H9 (cell line): ENCODE data around the gene MSANTD1. TPM values are rescaled to one million over a fixed set of nuclear protein-coding genes. Genes with fewer than 3 reads are reported as not detected.

Experiments
- DNase-seq: peaks from one replicate; pipeline ENCODE4 v3.0.0-alpha.2; 2017
- H2AFZ ChIP-seq: one replicate; pipeline ENCODE4 v1.6.1; 2013; ENCODE audit warnings: mild to moderate bottlenecking, low read length, control low read depth, moderate library complexity
- H2AK5ac ChIP-seq: 2 replicates; pipeline ENCODE4 v1.6.1; 2013; ENCODE audit warnings: low read length, control low read depth, mixed read lengths; ENCODE audit not compliant: insufficient read length
- H2BK120ac ChIP-seq: one replicate; pipeline ENCODE4 v1.6.1; 2013; ENCODE audit warnings: low read depth, mild to moderate bottlenecking, low read length, control low read depth, inconsistent platforms; ENCODE audit not compliant: poor library complexity, severe bottlenecking
- H2BK12ac ChIP-seq: 2 replicates; pipeline ENCODE4 v1.6.1; 2013; ENCODE audit warnings: low read length, control low read depth, mixed read lengths, low read depth; ENCODE audit not compliant: insufficient read length
- H2BK15ac ChIP-seq: 2 replicates; pipeline ENCODE4 v1.6.1; 2013; ENCODE audit warnings: low read depth, low read length, control low read depth
- H2BK20ac ChIP-seq: one replicate; pipeline ENCODE4 v1.6.1; 2013; ENCODE audit warnings: low read depth, mild to moderate bottlenecking, low read length, control low read depth, inconsistent platforms; ENCODE audit not compliant: poor library complexity, severe bottlenecking
- H2BK5ac ChIP-seq: 2 replicates; pipeline ENCODE4 v1.6.1; 2013; ENCODE audit warnings: low read length, control low read depth, mixed read lengths; ENCODE audit not compliant: insufficient read length
- H3K14ac ChIP-seq: 2 replicates; pipeline ENCODE4 v1.6.1; 2013; ENCODE audit warnings: low read length, control low read depth; ENCODE audit not compliant: insufficient read depth
- H3K18ac ChIP-seq: 2 replicates; pipeline ENCODE4 v1.6.1; 2013; ENCODE audit warnings: low read depth, mild to moderate bottlenecking, mixed read lengths, low read length, control low read depth; ENCODE audit not compliant: insufficient read length
- H3K23ac ChIP-seq: 2 replicates; pipeline ENCODE4 v1.6.1; 2013; ENCODE audit warnings: low read length, control low read depth, mixed read lengths, low read depth; ENCODE audit not compliant: insufficient read length
- H3K23me2 ChIP-seq: 2 replicates; pipeline ENCODE4 v1.6.1; 2013; ENCODE audit warnings: low read depth, mild to moderate bottlenecking, mixed read lengths, low read length, control low read depth; ENCODE audit not compliant: insufficient read length, poor library complexity, severe bottlenecking
- H3K27ac ChIP-seq: 2 replicates; pipeline ENCODE4 v1.5.1; 2013; ENCODE audit warnings: low read length, control low read depth, mixed read lengths, low read depth; ENCODE audit not compliant: insufficient read length
- H3K27me3 ChIP-seq: 2 replicates; pipeline ENCODE4 v1.6.1; 2013; ENCODE audit warnings: low read length, control low read depth, inconsistent platforms; ENCODE audit not compliant: insufficient read depth
- H3K4ac ChIP-seq: 2 replicates; pipeline ENCODE4 v1.6.1; 2013; ENCODE audit warnings: low read depth, mild to moderate bottlenecking, control low read depth, inconsistent platforms, low read length, moderate library complexity
- H3K4me1 ChIP-seq: 2 replicates; pipeline ENCODE4 v1.6.1; 2013; ENCODE audit warnings: low read length, control low read depth, inconsistent platforms; ENCODE audit not compliant: insufficient read depth
- H3K4me2 ChIP-seq: 2 replicates; pipeline ENCODE4 v1.6.1; 2013; ENCODE audit warnings: low read length, control low read depth, mixed read lengths; ENCODE audit not compliant: insufficient read length, insufficient read depth
- H3K56ac ChIP-seq: 2 replicates; pipeline ENCODE4 v1.6.1; 2013; ENCODE audit warnings: low read depth, mild to moderate bottlenecking, mixed read lengths, low read length, control low read depth; ENCODE audit not compliant: insufficient read length
- H3K79me1 ChIP-seq: 2 replicates; pipeline ENCODE4 v1.6.1; 2013; ENCODE audit warnings: low read depth, mild to moderate bottlenecking, moderate library complexity, low read length, control low read depth, inconsistent platforms; ENCODE audit not compliant: insufficient read depth, poor library complexity, severe bottlenecking
- H3K79me2 ChIP-seq: 2 replicates; pipeline ENCODE4 v1.6.1; 2013; ENCODE audit warnings: low read length, control low read depth, inconsistent platforms; ENCODE audit not compliant: insufficient read depth
- H3K9ac ChIP-seq: 2 replicates; pipeline ENCODE4 v1.6.1; 2013; ENCODE audit warnings: low read length, control low read depth, mixed read lengths; ENCODE audit not compliant: insufficient read length; ENCODE audit errors: extremely low read depth
- H3K9me3 ChIP-seq: one replicate; pipeline ENCODE4 v1.6.1; 2013; ENCODE audit warnings: low read depth, low read length, inconsistent platforms; ENCODE audit not compliant: control insufficient read depth
- H3T11ph ChIP-seq: one replicate; pipeline ENCODE4 v1.6.1; 2013; ENCODE audit warnings: mild to moderate bottlenecking, low read length, control low read depth, inconsistent platforms
- H4K20me1 ChIP-seq: one replicate; pipeline ENCODE4 v1.6.1; 2013; ENCODE audit not compliant: control insufficient read depth, insufficient read length, insufficient read depth
- H4K5ac ChIP-seq: 2 replicates; pipeline ENCODE4 v1.6.1; 2013; ENCODE audit warnings: low read depth, mild to moderate bottlenecking, mixed read lengths, low read length, control low read depth; ENCODE audit not compliant: insufficient read length
- H4K8ac ChIP-seq: replicated peaks from 2 replicates; pipeline ENCODE4 v1.6.1; 2013; ENCODE audit warnings: low read length, control low read depth, mixed read lengths, low read depth; ENCODE audit not compliant: insufficient read length
- H4K91ac ChIP-seq: 2 replicates; pipeline ENCODE4 v1.6.1; 2013; ENCODE audit warnings: low read depth, mild to moderate bottlenecking, moderate library complexity, mixed read lengths, low read length, control low read depth; ENCODE audit not compliant: insufficient read length
- H3K27ac Mint-ChIP-seq, 3 experiments: 2 replicates in 2 of 3; 3 replicates in 1 of 3; pipeline ENCODE4 v1.8.0; 2020 to 2021; ENCODE audit warnings: mixed read lengths in 3 of 3, mild to moderate bottlenecking in 1 of 3, moderate library complexity in 1 of 3
- H3K27me3 Mint-ChIP-seq: 2 replicates; pipeline ENCODE4 v1.8.0; 2021; ENCODE audit warnings: low read depth, mild to moderate bottlenecking, moderate library complexity, mixed read lengths
- H3K36me3 Mint-ChIP-seq, 3 experiments: 2 replicates in 2 of 3; 3 replicates in 1 of 3; pipeline ENCODE4 v1.8.0; 2020 to 2021; ENCODE audit warnings: low read depth in 3 of 3, mixed read lengths in 3 of 3; ENCODE audit not compliant: insufficient read depth in 1 of 3
- H3K4me1 Mint-ChIP-seq, 2 experiments: 2 replicates each; pipeline ENCODE4 v1.8.0; 2020; ENCODE audit warnings: mixed read lengths in 2 of 2
- H3K4me3 Mint-ChIP-seq, 2 experiments: 2 replicates in 1 of 2; 3 replicates in 1 of 2; pipeline ENCODE4 v1.8.0; 2020 to 2021; ENCODE audit warnings: mild to moderate bottlenecking in 2 of 2, mixed read lengths in 2 of 2, moderate library complexity in 1 of 2
- H3K9me3 Mint-ChIP-seq, 2 experiments: 2 replicates in 1 of 2; 3 replicates in 1 of 2; pipeline ENCODE4 v1.8.0; 2020; ENCODE audit warnings: mild to moderate bottlenecking in 2 of 2, mixed read lengths in 2 of 2, moderate library complexity in 1 of 2
- CTCF ChIP-seq: fragments of 200-600 bp; sonication (generic); conservative IDR thresholded peaks from 3 replicates; pipeline ENCODE4 v1.8.0; 2021; ENCODE audit warnings: antibody characterized with exemption, mild to moderate bottlenecking
- WGBS: extraction: QIAGEN DNeasy Blood & Tissue Kit; methylation state at CpG from one replicate; pipeline ENCODE4 v1.1.7; 2013; ENCODE audit warnings: missing lambda C conversion rate, low lambda C conversion rate, mixed read lengths; ENCODE audit not compliant: insufficient read length; ENCODE audit errors: extremely low coverage; 5-methylcytosine and 5-hydroxymethylcytosine counted together
- total RNA-seq: library from RNA; stranded (reverse); gene quantifications from 2 replicates; pipeline ENCODE4 v1.2.1, GENCODE V29; 2021

The MSANTD1 gene
- total RNA-seq, 1 experiment from 2014 or later = 0.83 TPM

DNA sequence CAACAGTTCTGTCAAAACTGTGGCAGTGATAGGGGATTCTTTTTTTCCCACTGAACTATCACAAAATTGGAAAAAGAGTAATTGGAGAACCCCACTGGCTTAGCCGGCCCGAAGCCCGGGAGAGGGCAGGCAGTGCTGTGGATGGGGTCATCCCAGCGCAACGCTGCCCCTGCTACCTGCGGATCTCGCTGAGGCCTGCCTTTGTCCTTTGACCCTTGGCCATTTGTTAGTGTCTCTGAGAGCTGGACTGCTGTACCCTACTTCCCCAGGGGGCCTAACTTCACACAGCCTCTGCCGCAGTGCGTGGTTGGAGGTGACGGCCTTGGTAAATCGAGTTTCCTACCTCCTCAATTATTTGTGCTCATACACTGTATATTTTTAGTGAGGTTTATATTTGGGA lies 43.0 kb upstream of the MSANTD1 start:
- Histone ChIP-seq H3K79me1 (no peaks in the 10 kb centered on the region), H3K9ac (no peak overlapping the region), H3K56ac (no peak overlapping the region), H3K9me3 (no peaks in the 10 kb centered on the region), H2BK15ac (no peak overlapping the region), H3K79me2 (no peaks in the 10 kb centered on the region), H3K4ac (no peak overlapping the region), H2BK5ac (no peak overlapping the region), H3K4me2 (no peak overlapping the region), H3K18ac (no peak overlapping the region), H4K91ac (no peak overlapping the region), H3K27me3 (no peaks in the 10 kb centered on the region), H3K4me1 (no peaks in the 10 kb centered on the region), H3T11ph (no peak overlapping the region), H3K14ac (no peak overlapping the region), H4K20me1 (no peaks in the 10 kb centered on the region), H3K23ac (no peak overlapping the region), H2BK12ac (no peak overlapping the region), H2BK20ac (no peak overlapping the region), H4K5ac (no peak overlapping the region), H3K27ac (no peak overlapping the region), H2BK120ac (no peak overlapping the region), H2AFZ (no peak overlapping the region), H4K8ac (no peak overlapping the region), H2AK5ac (no peak overlapping the region), H3K23me2 (no peaks in the 10 kb centered on the region)
- no CpG with 5 or more reads among the region's 11 CpGs for WGBS
- Mint-ChIP-seq H3K36me3 (peaks cover 14 to 61% (median 52%) of the 10 kb centered on the region in 3 experiments; a peak in 6 of 7 replicates), H3K27me3 (no peaks in the 10 kb centered on the region), H3K27ac (no peak overlapping the region), H3K4me1 (no peaks in the 10 kb centered on the region), H3K4me3 (no peak overlapping the region), H3K9me3 (no peaks in the 10 kb centered on the region)
- TF ChIP-seq CTCF = no peak
- DNase-seq = no peak
